Keratinocyte (primary cell): ENCODE results near the gene GH1.

Experiments
- EZH2 ChIP-seq: IDR thresholded peaks from one replicate; pipeline ENCODE4 v1.6.1; 2012; ENCODE audit warnings: inconsistent platforms, mild to moderate bottlenecking, low read length, moderate library complexity
- TF ChIP-seq, protein P1 (sequence below), 3 experiments: IDR thresholded peaks in 1 of 3; conservative IDR thresholded peaks in 1 of 3; optimal IDR thresholded peaks in 1 of 3; 2 replicates in 2 of 3; 3 replicates in 1 of 3; pipeline versions ENCODE3 to v1.5.1; 2011; ENCODE audit warnings: low read length in 3 of 3, mild to moderate bottlenecking in 3 of 3, moderate library complexity in 2 of 3, control low read depth in 1 of 3, inconsistent platforms in 1 of 3; ENCODE audit not compliant: insufficient read depth in 2 of 3; ENCODE audit errors: extremely low read depth in 1 of 3

DNA sequence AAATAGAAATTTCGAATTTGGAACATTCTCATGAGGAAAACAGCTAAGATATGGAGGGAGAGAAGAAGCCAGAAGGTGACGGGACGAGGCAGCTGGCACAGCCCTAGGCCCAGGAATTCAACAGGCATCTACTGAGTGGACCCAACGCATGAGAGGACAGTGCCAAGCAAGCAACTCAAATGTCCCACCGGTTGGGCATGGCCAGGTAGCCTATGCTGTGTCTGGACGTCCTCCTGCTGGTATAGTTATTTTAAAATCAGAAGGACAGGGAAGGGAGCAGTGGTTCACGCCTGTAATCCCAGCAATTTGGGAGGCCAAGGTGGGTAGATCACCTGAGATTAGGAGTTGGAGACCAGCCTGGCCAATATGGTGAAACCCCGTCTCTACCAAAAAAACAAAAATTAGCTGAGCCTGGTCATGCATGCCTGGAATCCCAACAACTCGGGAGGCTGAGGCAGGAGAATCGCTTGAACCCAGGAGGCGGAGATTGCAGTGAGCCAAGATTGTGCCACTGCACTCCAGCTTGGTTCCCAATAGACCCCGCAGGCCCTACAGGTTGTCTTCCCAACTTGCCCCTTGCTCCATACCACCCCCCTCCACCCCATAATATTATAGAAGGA lies 2.0 kb downstream of the GH1 start:
- TF ChIP-seq, protein P1, sequence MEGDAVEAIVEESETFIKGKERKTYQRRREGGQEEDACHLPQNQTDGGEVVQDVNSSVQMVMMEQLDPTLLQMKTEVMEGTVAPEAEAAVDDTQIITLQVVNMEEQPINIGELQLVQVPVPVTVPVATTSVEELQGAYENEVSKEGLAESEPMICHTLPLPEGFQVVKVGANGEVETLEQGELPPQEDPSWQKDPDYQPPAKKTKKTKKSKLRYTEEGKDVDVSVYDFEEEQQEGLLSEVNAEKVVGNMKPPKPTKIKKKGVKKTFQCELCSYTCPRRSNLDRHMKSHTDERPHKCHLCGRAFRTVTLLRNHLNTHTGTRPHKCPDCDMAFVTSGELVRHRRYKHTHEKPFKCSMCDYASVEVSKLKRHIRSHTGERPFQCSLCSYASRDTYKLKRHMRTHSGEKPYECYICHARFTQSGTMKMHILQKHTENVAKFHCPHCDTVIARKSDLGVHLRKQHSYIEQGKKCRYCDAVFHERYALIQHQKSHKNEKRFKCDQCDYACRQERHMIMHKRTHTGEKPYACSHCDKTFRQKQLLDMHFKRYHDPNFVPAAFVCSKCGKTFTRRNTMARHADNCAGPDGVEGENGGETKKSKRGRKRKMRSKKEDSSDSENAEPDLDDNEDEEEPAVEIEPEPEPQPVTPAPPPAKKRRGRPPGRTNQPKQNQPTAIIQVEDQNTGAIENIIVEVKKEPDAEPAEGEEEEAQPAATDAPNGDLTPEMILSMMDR (optimal IDR thresholded peaks at IDR 0.05 in 1 of 3, IDR thresholded peaks at IDR 0.05 in 1 of 3, conservative IDR thresholded peaks at IDR 0.05 in 1 of 3; ENCODE audit: extremely low read depth in 1 of 3, insufficient read depth in 2 of 3, low read length in 3 of 3), result no peak
- no peak for TF ChIP-seq EZH2
